ENCODE measurements around the gene KLF16.

Gene KLF16

GRCh38 chr19:1867349-1867724, 4.0 kb upstream of the KLF16 start:
- no peak for DNase-seq (ENCODE audit: low spot score)

GRCh38 chr19:1866693-1867348, 3.4 kb upstream of the KLF16 start:
- no peak for DNase-seq (ENCODE audit: low spot score)

- DNase-seq (ENCODE audit: low spot score) = no peak
Measured at GRCh38 chr19:1865172-1866010, 2.0 kb upstream of the KLF16 start.

GRCh38 chr19:1864480-1865171, 1.2 kb upstream of the KLF16 start:
- DNase-seq (ENCODE audit: low spot score) = peak; percentile 84

GRCh38 chr19:1863638-1864479, 480 bp upstream of the KLF16 start:
- DNase-seq (ENCODE audit: low spot score) = peak; percentile 98

- no peak for DNase-seq (ENCODE audit: low spot score)
Measured at GRCh38 chr19:1862424-1863327, 703 bp downstream of the KLF16 start.

- DNase-seq (ENCODE audit: low spot score) = no peak
Measured at GRCh38 chr19:1862068-1862423, 1.3 kb downstream of the KLF16 start.

- no peak for DNase-seq (ENCODE audit: low spot score)
Measured at GRCh38 chr19:1861599-1862031, 1.8 kb downstream of the KLF16 start.

- no peak for DNase-seq (ENCODE audit: low spot score)
Measured at GRCh38 chr19:1860821-1861598, 2.4 kb downstream of the KLF16 start.

- peak; percentile 90 for DNase-seq (ENCODE audit: low spot score)
Measured at GRCh38 chr19:1860042-1860775, 3.2 kb downstream of the KLF16 start.

GRCh38 chr19:1859331-1859781, 4.0 kb downstream of the KLF16 start:
- DNase-seq (ENCODE audit: low spot score) = no peak

GRCh38 chr19:1858412-1859081, 4.8 kb downstream of the KLF16 start:
- DNase-seq (ENCODE audit: low spot score) = no peak

- no peak for DNase-seq (ENCODE audit: low spot score)
Measured at GRCh38 chr19:1857648-1858326, 5.6 kb downstream of the KLF16 start.

GRCh38 chr19:1856698-1857603, 6.4 kb downstream of the KLF16 start:
- DNase-seq (ENCODE audit: low spot score) = peak; percentile 89

- no peak for DNase-seq (ENCODE audit: low spot score)
Measured at GRCh38 chr19:1856345-1856697, 7.1 kb downstream of the KLF16 start.

- no peak for DNase-seq (ENCODE audit: low spot score)
Measured at GRCh38 chr19:1855828-1856255, 7.5 kb downstream of the KLF16 start.
